Measurements from ENCODE around the gene EPB41L2. TPM values are rescaled to one million over a fixed set of nuclear protein-coding genes. Genes with fewer than 3 reads are reported as not detected.

The EPB41L2 gene
- total RNA-seq, 1 donor, result 47.4 TPM

DNA sequence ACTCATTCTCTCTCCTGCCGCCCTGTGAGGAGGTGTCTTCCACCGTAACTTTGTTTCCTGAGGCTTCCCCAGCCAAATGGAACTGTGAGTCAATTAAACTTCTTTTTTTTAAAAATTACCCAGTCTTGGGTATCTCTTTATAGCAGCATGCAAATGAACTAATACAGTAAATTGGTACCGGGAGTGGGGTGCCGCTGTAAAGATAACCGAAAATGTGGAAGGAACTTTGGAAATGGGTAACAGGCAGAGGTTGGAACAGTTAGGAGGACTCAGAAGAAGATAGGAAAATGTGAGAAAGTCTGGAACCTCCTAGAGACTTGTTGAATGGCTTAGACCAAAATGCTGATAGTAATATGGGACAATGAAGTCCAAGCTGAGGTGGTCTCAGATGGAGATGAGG lies 55.8 kb downstream of the EPB41L2 start:
- Histone ChIP-seq H3K4me1 (ENCODE audit: insufficient read depth, low read length) (peaks cover 16% of the 10 kb centered on the region), H3K27me3 (ENCODE audit: insufficient read depth, low read length) (no peaks in the 10 kb centered on the region), H3K9me3 (ENCODE audit: low read depth, low read length) (no peaks in the 10 kb centered on the region), H4K20me1 (ENCODE audit: insufficient read depth, low read length) (peaks cover 7% of the 10 kb centered on the region), H3K36me3 (ENCODE audit: insufficient read depth, low read length) (no peaks in the 10 kb centered on the region), H3K79me2 (ENCODE audit: insufficient read depth, low read length) (peaks cover 49% of the 10 kb centered on the region), H3K27ac (ENCODE audit: low read depth, low read length) (no peak overlapping the region), H2AFZ (ENCODE audit: low read length) (no peak overlapping the region), H3K4me3 (ENCODE audit: insufficient read depth, low read length) (no peak overlapping the region), H3K4me2 (ENCODE audit: insufficient read depth, low read length) (no peak overlapping the region)
- TF ChIP-seq, protein P1, sequence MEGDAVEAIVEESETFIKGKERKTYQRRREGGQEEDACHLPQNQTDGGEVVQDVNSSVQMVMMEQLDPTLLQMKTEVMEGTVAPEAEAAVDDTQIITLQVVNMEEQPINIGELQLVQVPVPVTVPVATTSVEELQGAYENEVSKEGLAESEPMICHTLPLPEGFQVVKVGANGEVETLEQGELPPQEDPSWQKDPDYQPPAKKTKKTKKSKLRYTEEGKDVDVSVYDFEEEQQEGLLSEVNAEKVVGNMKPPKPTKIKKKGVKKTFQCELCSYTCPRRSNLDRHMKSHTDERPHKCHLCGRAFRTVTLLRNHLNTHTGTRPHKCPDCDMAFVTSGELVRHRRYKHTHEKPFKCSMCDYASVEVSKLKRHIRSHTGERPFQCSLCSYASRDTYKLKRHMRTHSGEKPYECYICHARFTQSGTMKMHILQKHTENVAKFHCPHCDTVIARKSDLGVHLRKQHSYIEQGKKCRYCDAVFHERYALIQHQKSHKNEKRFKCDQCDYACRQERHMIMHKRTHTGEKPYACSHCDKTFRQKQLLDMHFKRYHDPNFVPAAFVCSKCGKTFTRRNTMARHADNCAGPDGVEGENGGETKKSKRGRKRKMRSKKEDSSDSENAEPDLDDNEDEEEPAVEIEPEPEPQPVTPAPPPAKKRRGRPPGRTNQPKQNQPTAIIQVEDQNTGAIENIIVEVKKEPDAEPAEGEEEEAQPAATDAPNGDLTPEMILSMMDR (IDR thresholded peaks at IDR 0.05; ENCODE audit: extremely low read depth, low read depth, low read length), result no peak
- DNase-seq (ENCODE audit: insufficient read length, low spot score, missing footprints), result no peak

DNA sequence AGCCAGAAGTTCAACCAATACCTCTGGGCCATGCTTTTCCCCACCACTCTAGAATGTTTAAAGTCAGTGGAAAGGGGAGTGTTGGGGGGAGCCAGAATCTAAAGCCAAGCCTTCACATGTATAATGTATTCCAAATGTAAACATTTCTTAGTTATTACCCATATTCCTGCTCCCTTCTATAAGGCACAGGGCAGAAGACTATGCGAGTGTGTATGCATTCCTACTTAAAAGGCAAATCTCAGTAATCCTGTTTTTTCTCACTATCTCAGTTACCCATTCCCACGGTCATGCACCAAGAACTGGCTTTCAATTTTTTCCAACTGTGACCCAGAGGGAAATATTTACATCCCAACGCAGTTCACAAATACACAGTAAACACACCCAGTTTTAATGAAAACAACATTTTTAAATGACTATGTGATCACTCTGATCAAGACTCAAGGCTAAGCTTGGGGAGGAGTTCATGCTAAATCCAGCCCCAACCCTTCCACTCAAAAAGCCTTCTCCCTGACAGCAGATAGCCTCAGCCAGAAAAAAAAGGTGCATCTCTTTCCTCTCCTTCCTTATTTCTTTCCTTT lies 57.5 kb downstream of the EPB41L2 start:
- DNase-seq (ENCODE audit: insufficient read length, low spot score, missing footprints), result no peak
- H4K20me1 ChIP-seq (ENCODE audit: insufficient read depth, low read length), result peaks cover 3% of the 10 kb centered on the region
- no peaks in the 10 kb centered on the region for H3K27me3 ChIP-seq (ENCODE audit: insufficient read depth, low read length)
- no peaks in the 10 kb centered on the region for H3K36me3 ChIP-seq (ENCODE audit: insufficient read depth, low read length)
- peaks cover 19% of the 10 kb centered on the region for H3K4me1 ChIP-seq (ENCODE audit: insufficient read depth, low read length)
- no peak overlapping the region for H3K27ac ChIP-seq (ENCODE audit: low read depth, low read length)
- no peaks in the 10 kb centered on the region for H3K9me3 ChIP-seq (ENCODE audit: low read depth, low read length)
- H3K79me2 ChIP-seq (ENCODE audit: insufficient read depth, low read length), result peaks cover 42% of the 10 kb centered on the region
- no peak overlapping the region for H2AFZ ChIP-seq (ENCODE audit: low read length)
- no peak overlapping the region for H3K4me2 ChIP-seq (ENCODE audit: insufficient read depth, low read length)
- TF ChIP-seq, protein P1 (IDR thresholded peaks at IDR 0.05; ENCODE audit: extremely low read depth, low read depth, low read length), result no peak
- no peak overlapping the region for H3K4me3 ChIP-seq (ENCODE audit: insufficient read depth, low read length)

DNA sequence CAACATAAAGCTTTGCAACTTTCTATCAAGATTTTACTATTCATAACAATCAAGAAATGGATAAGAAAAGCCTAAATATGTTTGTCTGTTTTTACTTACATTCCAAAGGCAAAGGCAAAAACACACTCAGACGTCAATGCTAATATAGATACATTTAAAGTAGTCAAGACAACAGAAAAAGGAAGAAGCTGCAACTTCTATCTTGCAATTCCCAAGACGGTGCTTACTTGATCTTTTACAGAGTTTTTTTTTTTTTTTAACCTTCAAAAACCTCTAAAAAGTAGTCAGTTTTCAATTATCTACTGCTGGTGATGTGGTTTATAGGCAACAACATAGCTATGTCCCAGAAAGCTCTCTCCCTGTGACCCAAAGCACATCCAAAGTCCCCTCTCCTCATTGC lies 58.1 kb downstream of the EPB41L2 start:
- H3K4me1 ChIP-seq (ENCODE audit: insufficient read depth, low read length), result peaks cover 19% of the 10 kb centered on the region
- TF ChIP-seq, protein P1 (IDR thresholded peaks at IDR 0.05; ENCODE audit: extremely low read depth, low read depth, low read length), result no peak
- peaks cover 45% of the 10 kb centered on the region for H3K79me2 ChIP-seq (ENCODE audit: insufficient read depth, low read length)

DNA sequence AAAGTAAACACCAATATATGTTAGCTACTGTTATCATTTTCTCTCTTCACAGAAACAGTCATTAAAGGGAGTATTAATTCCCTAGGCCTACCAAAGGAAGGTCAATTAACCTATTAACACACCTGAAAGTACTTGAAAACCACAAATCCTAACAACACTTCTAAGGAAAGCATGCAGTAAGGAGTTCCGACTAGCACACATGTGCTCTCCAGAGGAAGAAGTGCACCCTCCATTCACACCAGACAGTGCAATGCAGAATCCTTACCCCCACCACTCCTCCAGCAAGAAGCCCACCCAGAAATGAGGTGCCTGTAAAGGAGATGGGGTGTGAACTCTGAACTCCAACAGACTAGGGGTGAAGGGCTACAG lies 58.7 kb downstream of the EPB41L2 start:
- TF ChIP-seq, protein P1 (IDR thresholded peaks at IDR 0.05; ENCODE audit: extremely low read depth, low read depth, low read length), result no peak
- H4K20me1 ChIP-seq (ENCODE audit: insufficient read depth, low read length), result peaks cover 3% of the 10 kb centered on the region
- DNase-seq (ENCODE audit: insufficient read length, low spot score, missing footprints), result no peak
- H3K4me3 ChIP-seq (ENCODE audit: insufficient read depth, low read length), result no peak overlapping the region
- no peak overlapping the region for H2AFZ ChIP-seq (ENCODE audit: low read length)
- no peak overlapping the region for H3K27ac ChIP-seq (ENCODE audit: low read depth, low read length)
- no peaks in the 10 kb centered on the region for H3K36me3 ChIP-seq (ENCODE audit: insufficient read depth, low read length)
- H3K4me1 ChIP-seq (ENCODE audit: insufficient read depth, low read length), result peaks cover 19% of the 10 kb centered on the region
- no peak overlapping the region for H3K4me2 ChIP-seq (ENCODE audit: insufficient read depth, low read length)
- H3K9me3 ChIP-seq (ENCODE audit: low read depth, low read length), result no peaks in the 10 kb centered on the region
- no peaks in the 10 kb centered on the region for H3K27me3 ChIP-seq (ENCODE audit: insufficient read depth, low read length)
- peaks cover 43% of the 10 kb centered on the region for H3K79me2 ChIP-seq (ENCODE audit: insufficient read depth, low read length)

More for the DNA sequence above, 58.1 kb downstream of the EPB41L2 start:
- Histone ChIP-seq H3K9me3 (ENCODE audit: low read depth, low read length) (no peaks in the 10 kb centered on the region), H3K4me3 (ENCODE audit: insufficient read depth, low read length) (no peak overlapping the region), H3K27ac (ENCODE audit: low read depth, low read length) (no peak overlapping the region), H3K36me3 (ENCODE audit: insufficient read depth, low read length) (no peaks in the 10 kb centered on the region), H4K20me1 (ENCODE audit: insufficient read depth, low read length) (peaks cover 3% of the 10 kb centered on the region), H3K27me3 (ENCODE audit: insufficient read depth, low read length) (no peaks in the 10 kb centered on the region), H2AFZ (ENCODE audit: low read length) (no peak overlapping the region), H3K4me2 (ENCODE audit: insufficient read depth, low read length) (no peak overlapping the region)
- no peak for DNase-seq (ENCODE audit: insufficient read length, low spot score, missing footprints)

Measured in osteoblast (primary cell).